Upper lobe of left lung (tissue), 6 donors: ENCODE results near the gene ZNF668. TPM values are rescaled to one million over a fixed set of nuclear protein-coding genes. Genes with fewer than 3 reads are reported as not detected.

Experiments
- ATAC-seq, 2 donors: fragments of 200-7000 bp; cut with Tn5 transposase; one replicate each; pipeline ENCODE4 v1.9.1; 2022; ENCODE audit warnings: mild to moderate bottlenecking in 2 of 2, moderate library complexity in 2 of 2; ENCODE audit not compliant: low FRiP score in 2 of 2
- DNase-seq, 2 donors: peaks; one replicate each; pipeline ENCODE4 v3.0.0-alpha.2; 2019 to 2020
- H3K27ac ChIP-seq, 4 donors: fragments of 200-600 bp; sonication (generic); one replicate each; pipeline ENCODE4 v1.5.1; 2016 to 2019
- H3K27me3 ChIP-seq, 4 donors: fragments of 200-600 bp; sonication (generic); one replicate each; pipeline ENCODE4 v1.5.1; 2017 to 2019
- H3K36me3 ChIP-seq, 4 donors: fragments of 200-600 bp; sonication (generic); one replicate each; pipeline ENCODE4 v1.5.1; 2016 to 2019
- H3K4me1 ChIP-seq, 4 donors: fragments of 200-600 bp; sonication (generic); one replicate each; pipeline ENCODE4 v1.5.1; 2018 to 2019
- H3K4me3 ChIP-seq, 4 donors: fragments of 200-600 bp; sonication (generic); one replicate each; pipeline ENCODE4 v1.5.1; 2017 to 2019; ENCODE audit warnings: mild to moderate bottlenecking in 2 of 4, moderate library complexity in 1 of 4
- H3K9me3 ChIP-seq, 4 donors: fragments of 200-600 bp; sonication (generic); one replicate each; pipeline ENCODE4 v1.5.1; 2018 to 2019
- CTCF ChIP-seq, 6 experiments: fragments of 450-650 bp in 4 of 6; fragments of 200-600 bp in 2 of 6; sonication (generic) in 2 of 6; IDR thresholded peaks; one replicate each; pipeline ENCODE4 v1.5.1; 2016 to 2019; ENCODE audit warnings: antibody characterized with exemption in 6 of 6
- EP300 ChIP-seq, 4 donors: sonication (generic); formaldehyde crosslinking; IDR thresholded peaks; one replicate each; pipeline ENCODE4 v1.5.1; 2017; ENCODE audit warnings: antibody characterized with exemption in 4 of 4, control low read depth in 2 of 4
- POLR2A ChIP-seq, 4 donors: fragments of 450-650 bp; IDR thresholded peaks; one replicate each; pipeline ENCODE4 v1.5.1; 2016 to 2017; ENCODE audit warnings: antibody characterized with exemption in 4 of 4, mild to moderate bottlenecking in 2 of 4
- POLR2AphosphoS5 ChIP-seq, 2 donors: sonication (generic); formaldehyde crosslinking; IDR thresholded peaks; one replicate each; pipeline ENCODE4 v1.5.1; 2017; ENCODE audit warnings: antibody characterized with exemption in 2 of 2
- WGBS, 2 donors: methylation state at CpG; one replicate each; pipeline ENCODE4 v1.1.5; 2017 to 2018; 5-methylcytosine and 5-hydroxymethylcytosine counted together
- total RNA-seq, 6 donors: library from RNA; depleted of rRNA in 4 of 6; stranded (reverse); fragments of >200 nt in 4 of 6; gene quantifications; one replicate each; pipeline versions ENCODE4 v1.1.0 to v1.2.1, GENCODE V29; 2016 to 2021
- donor health status: DM: no; HTN: no; CAD: no; lungs with moderate emphysema.
- donor health status: DM: no; HTN: yes; CAD: no; lungs with severe emphysema.

Gene ZNF668
- total RNA-seq, 6 donors from 2014 or later: 8.4 to 21.0 (median 11.4) TPM

- Histone ChIP-seq H3K4me3 (peak overlapping the region; percentile 86 to 97 (median 92)), H3K9me3 (no peaks in the 10 kb centered on the region), H3K27ac (peak overlapping the region; percentile 89 to 97 (median 95)), H3K36me3 (peaks cover 24 to 39% (median 38%) of the 10 kb centered on the region in 4 donors), H3K4me1 (peaks cover 20 to 46% (median 22%) of the 10 kb centered on the region in 4 donors), H3K27me3 (no peaks in the 10 kb centered on the region)
- 1% methylated on average over 7 of the region's 7 CpGs for WGBS, 2 donors
- ATAC-seq (no peak), DNase-seq (no peak)
- TF ChIP-seq EP300 (IDR thresholded peaks at IDR 0.05): no peak
- no peak for TF ChIP-seq POLR2AphosphoS5 (IDR thresholded peaks at IDR 0.05)
These were observed 759 bp upstream of the ZNF668 start for GRCh38 chr16:31074814-31075183.

GRCh38 chr16:31073142-31073969 lies 684 bp downstream of the ZNF668 start:
- peak; percentile 91 to 97 for DNase-seq
- Histone ChIP-seq H3K27ac (peak overlapping the region; percentile 89 to 97 (median 95)), H3K27me3 (no peaks in the 10 kb centered on the region), H3K4me1 (peaks cover 20 to 35% (median 22%) of the 10 kb centered on the region in 4 donors), H3K4me3 (peak overlapping the region; percentile 79 to 97 (median 90)), H3K9me3 (no peaks in the 10 kb centered on the region), H3K36me3 (peaks cover 19 to 24% (median 23%) of the 10 kb centered on the region in 4 donors)
- ATAC-seq: peak; percentile 93 to 95
- 0 to 1% methylated on average over 25 to 27 of the region's 83 CpGs for WGBS, 2 donors
- TF ChIP-seq POLR2AphosphoS5 (IDR thresholded peaks at IDR 0.05): peak; percentile 63 to 64
- peak in 1 of 4 donors; percentile 49 for TF ChIP-seq EP300 (IDR thresholded peaks at IDR 0.05)
- peak in 1 of 6 experiments; percentile 11 for TF ChIP-seq CTCF (IDR thresholded peaks at IDR 0.05)
- peak in 2 of 4 donors; percentile 20 to 37 for TF ChIP-seq POLR2A (IDR thresholded peaks at IDR 0.05)

GRCh38 chr16:31072540-31073141 lies 1.4 kb downstream of the ZNF668 start:
- TF ChIP-seq CTCF (IDR thresholded peaks at IDR 0.05) (no peak), EP300 (IDR thresholded peaks at IDR 0.05) (no peak), POLR2A (IDR thresholded peaks at IDR 0.05) (no peak), POLR2AphosphoS5 (IDR thresholded peaks at IDR 0.05) (no peak)
- Histone ChIP-seq H3K4me3 (peak overlapping the region; percentile 79 to 97 (median 90)), H3K4me1 (peaks cover 20 to 35% (median 22%) of the 10 kb centered on the region in 4 donors), H3K27me3 (no peaks in the 10 kb centered on the region), H3K36me3 (peaks cover 13 to 17% (median 16%) of the 10 kb centered on the region in 4 donors), H3K27ac (peak overlapping the region; percentile 89 to 97 (median 95)), H3K9me3 (no peaks in the 10 kb centered on the region)
- no peak for ATAC-seq
- no peak for DNase-seq
- 2 to 4% methylated on average over 20 to 27 of the region's 27 CpGs for whole genome bisulfite sequencing, 2 donors

GRCh38 chr16:31071861-31072260 lies 2.2 kb downstream of the ZNF668 start:
- ATAC-seq (no peak), DNase-seq (no peak)
- WGBS, 2 donors: 40 to 64% methylated on average over 4 of the region's 4 CpGs
- no peak for TF ChIP-seq EP300 (IDR thresholded peaks at IDR 0.05)
- no peak for TF ChIP-seq POLR2AphosphoS5 (IDR thresholded peaks at IDR 0.05)
- no peak for TF ChIP-seq POLR2A (IDR thresholded peaks at IDR 0.05)
- no peak for TF ChIP-seq CTCF (IDR thresholded peaks at IDR 0.05)
- H3K4me1 ChIP-seq: peaks cover 20 to 35% (median 22%) of the 10 kb centered on the region in 4 donors
- H3K36me3 ChIP-seq: peaks cover 5 to 9% (median 8%) of the 10 kb centered on the region in 4 donors
- peak overlapping the region in 1 of 4 donors; percentile 97 for H3K27ac ChIP-seq
- no peaks in the 10 kb centered on the region for H3K9me3 ChIP-seq
- peak overlapping the region in 2 of 4 donors; percentile 93 to 97 for H3K4me3 ChIP-seq
- H3K27me3 ChIP-seq: no peaks in the 10 kb centered on the region

GRCh38 chr16:31067342-31067741 lies 6.7 kb downstream of the ZNF668 start:
- Histone ChIP-seq H3K4me3 (no peak overlapping the region), H3K9me3 (no peaks in the 10 kb centered on the region), H3K27me3 (no peaks in the 10 kb centered on the region), H3K36me3 (peaks cover 4 to 14% (median 10%) of the 10 kb centered on the region in 4 donors), H3K27ac (no peak overlapping the region), H3K4me1 (peaks cover 16 to 34% (median 22%) of the 10 kb centered on the region in 4 donors)
- WGBS, 2 donors: 94% methylated on average over 3 of the region's 3 CpGs
- TF ChIP-seq EP300 (IDR thresholded peaks at IDR 0.05): no peak
- no peak for TF ChIP-seq CTCF (IDR thresholded peaks at IDR 0.05)
- no peak for TF ChIP-seq POLR2A (IDR thresholded peaks at IDR 0.05)
- TF ChIP-seq POLR2AphosphoS5 (IDR thresholded peaks at IDR 0.05): no peak
- DNase-seq: no peak
- ATAC-seq: no peak
